VCaP (cell line): ENCODE measurements around the gene FXYD5.
A peak's percentile ranks its signal among the peaks of the same experiment; 100 is the strongest.

Experiments
- H3K27ac ChIP-seq: fragments of 450-650 bp; 2 replicates; pipeline ENCODE4 v1.5.1; 2017
- CTCF ChIP-seq: fragments of 450-650 bp; conservative IDR thresholded peaks from 2 replicates; pipeline ENCODE4 v1.5.1; 2017; ENCODE audit warnings: mild to moderate bottlenecking, moderate library complexity

FXYD5 gene

GRCh38 chr19:35120898-35121297, 33.6 kb upstream of the FXYD5 start:
- no peak for TF ChIP-seq CTCF
- no peak overlapping the region for H3K27ac ChIP-seq

- no peak overlapping the region; the same call in 1 of the 2 replicates for H3K27ac ChIP-seq
- TF ChIP-seq CTCF: no peak
Observed at GRCh38 chr19:35122687-35123551, 31.6 kb upstream of the FXYD5 start.

GRCh38 chr19:35123573-35123972, 31.0 kb upstream of the FXYD5 start:
- H3K27ac ChIP-seq: peak overlapping the region; percentile 77
- TF ChIP-seq CTCF: no peak

GRCh38 chr19:35124098-35125060, 30.2 kb upstream of the FXYD5 start:
- no peak for TF ChIP-seq CTCF
- peak overlapping the region; percentile 77 for H3K27ac ChIP-seq

- peak overlapping the region; percentile 77; the same call in 1 of the 2 replicates for H3K27ac ChIP-seq
- TF ChIP-seq CTCF: no peak
Observed at GRCh38 chr19:35125270-35125717, 29.2 kb upstream of the FXYD5 start.

- TF ChIP-seq CTCF: no peak
- no peak overlapping the region for H3K27ac ChIP-seq
Observed at GRCh38 chr19:35125749-35126623, 28.5 kb upstream of the FXYD5 start.
